ENCODE data around the gene GRHL1.

GRCh38 chr2:10035053-10035422 lies 83.5 kb downstream of the GRHL1 start:
- TF ChIP-seq CTCF (IDR thresholded peaks at IDR 0.05 in 2 of 3, conservative IDR thresholded peaks at IDR 0.05 in 1 of 3; ENCODE audit: insufficient read depth in 2 of 3, low read depth in 1 of 3, low read length in 3 of 3), result no peak
- no peak for TF ChIP-seq TBP (optimal IDR thresholded peaks at IDR 0.05; ENCODE audit: low read depth, low read length)
- TF ChIP-seq FOXM1 (IDR thresholded peaks at IDR 0.05; ENCODE audit: low read depth), result 0 out of 2 replicates have a peak, but pooled peaks have one; percentile 20
- TF ChIP-seq FOXM1 (CRISPR knock-in tag; IDR thresholded peaks at IDR 0.05; ENCODE audit: low read depth), result no peak
- TF ChIP-seq SMAD1 (IDR thresholded peaks at IDR 0.05; ENCODE audit: low read depth, low read length, partially characterized antibody), result no peak
- no peak for TF ChIP-seq PBX2 (CRISPR knock-in tag; IDR thresholded peaks at IDR 0.05; ENCODE audit: low read depth)
- no peak for TF ChIP-seq PBX2 (tag; conservative IDR thresholded peaks at IDR 0.05; ENCODE audit: low read depth)
- TF ChIP-seq KAT2B (IDR thresholded peaks at IDR 0.05; ENCODE audit: low read depth, low read length), result no peak
- no peak for TF ChIP-seq DMBX1 (CRISPR knock-in tag; IDR thresholded peaks at IDR 0.05; ENCODE audit: borderline replicate concordance)
- no peak for TF ChIP-seq BRF1 (IDR thresholded peaks at IDR 0.05; ENCODE audit: borderline replicate concordance, extremely low read depth, insufficient read length)
- TF ChIP-seq JUN (IDR thresholded peaks at IDR 0.05; ENCODE audit: borderline replicate concordance, low read depth, low read length), result no peak
- no peak for TF ChIP-seq JUN (CRISPR knock-in tag; IDR thresholded peaks at IDR 0.05; ENCODE audit: borderline replicate concordance)
- no peak for TF ChIP-seq POLR2AphosphoS2 (IDR thresholded peaks at IDR 0.05; ENCODE audit: low read length)
- TF ChIP-seq E2F6 (IDR thresholded peaks at IDR 0.05; ENCODE audit: borderline replicate concordance in 1 of 2, extremely low read depth in 1 of 2, insufficient read depth in 1 of 2, insufficient read length in 1 of 2, low read depth in 1 of 2, low read length in 1 of 2, poor library complexity in 1 of 2, severe bottlenecking in 1 of 2), result no peak

Data from K562 (cell line).